Measurements from ENCODE around the gene SPATS1. TPM values are rescaled to one million over a fixed set of nuclear protein-coding genes. Genes with fewer than 3 reads are reported as not detected.

The SPATS1 gene
- not detected in 5 replicates for total RNA-seq (2022; extraction: Qiagen RNA extraction)

GRCh38 chr6:44342489-44342888 is at the start of gene SPATS1:
Gene SPATS1 (plus strand): TSS chr6:44342650. CDS start chr6:44343096, 446 bp downstream.

GRCh38 chr6:44312901-44313788 is 29.3 kb upstream of the SPATS1 start, which contains the start of gene AARS2:
Gene AARS2 (minus strand): TSS chr6:44313347. CDS start chr6:44313323, 24 bp downstream.

GRCh38 chr6:44387346-44388134 is 45.1 kb downstream of the SPATS1 start, which contains the start of gene CDC5L:
Gene CDC5L (plus strand): TSS chr6:44387706. CDS start chr6:44387824, 118 bp downstream.

Other genes with a start within 250 kb of the SPATS1 start
- gene MRPL14, start 215.2 kb upstream of the SPATS1 start, total RNA-seq (2022; extraction: Qiagen RNA extraction) = 58.4 to 75.2 TPM (median 73.2 TPM) in 5 replicates
- gene TMEM63B, start 215.1 kb upstream of the SPATS1 start, total RNA-seq (2022; extraction: Qiagen RNA extraction) = 12.7 to 18.0 TPM (median 16.7 TPM) in 5 replicates
- 0.02 TPM in 1 of 5 replicates, not detected in the others for gene CAPN11, start 183.8 kb upstream of the SPATS1 start, total RNA-seq (2022; extraction: Qiagen RNA extraction)
- not detected in 5 replicates for gene MYMX, start 125.7 kb upstream of the SPATS1 start, total RNA-seq (2022; extraction: Qiagen RNA extraction)
- gene SLC29A1, start 119.1 kb upstream of the SPATS1 start, total RNA-seq (2022; extraction: Qiagen RNA extraction) = 41.8 to 58.1 TPM (median 55.7 TPM) in 5 replicates
- 1,156 to 1,487 TPM (median 1,195 TPM) in 5 replicates for gene HSP90AB1, start 95.5 kb upstream of the SPATS1 start, total RNA-seq (2022; extraction: Qiagen RNA extraction)
- gene SLC35B2, start 85.1 kb upstream of the SPATS1 start, total RNA-seq (2022; extraction: Qiagen RNA extraction) = 52.8 to 71.0 TPM (median 68.4 TPM) in 5 replicates
- 8.8 to 13.9 TPM (median 12.1 TPM) in 5 replicates for gene NFKBIE, start 77.1 kb upstream of the SPATS1 start, total RNA-seq (2022; extraction: Qiagen RNA extraction)
- gene TMEM151B, start 72.2 kb upstream of the SPATS1 start, total RNA-seq (2022; extraction: Qiagen RNA extraction) = 0.02 to 0.06 TPM (median 0.04 TPM) in 4 of 5 replicates, not detected in the other
- gene AARS2, start 29.3 kb upstream of the SPATS1 start, total RNA-seq (2022; extraction: Qiagen RNA extraction) = 5.9 to 8.5 TPM (median 7.3 TPM) in 5 replicates
- gene CDC5L, start 45.1 kb downstream of the SPATS1 start, total RNA-seq (2022; extraction: Qiagen RNA extraction) = 10.5 to 16.9 TPM (median 12.3 TPM) in 5 replicates